Measurements from ENCODE around the gene S100A14.
A peak's percentile ranks its signal among the peaks of the same experiment; 100 is the strongest.

The S100A14 gene

DNA sequence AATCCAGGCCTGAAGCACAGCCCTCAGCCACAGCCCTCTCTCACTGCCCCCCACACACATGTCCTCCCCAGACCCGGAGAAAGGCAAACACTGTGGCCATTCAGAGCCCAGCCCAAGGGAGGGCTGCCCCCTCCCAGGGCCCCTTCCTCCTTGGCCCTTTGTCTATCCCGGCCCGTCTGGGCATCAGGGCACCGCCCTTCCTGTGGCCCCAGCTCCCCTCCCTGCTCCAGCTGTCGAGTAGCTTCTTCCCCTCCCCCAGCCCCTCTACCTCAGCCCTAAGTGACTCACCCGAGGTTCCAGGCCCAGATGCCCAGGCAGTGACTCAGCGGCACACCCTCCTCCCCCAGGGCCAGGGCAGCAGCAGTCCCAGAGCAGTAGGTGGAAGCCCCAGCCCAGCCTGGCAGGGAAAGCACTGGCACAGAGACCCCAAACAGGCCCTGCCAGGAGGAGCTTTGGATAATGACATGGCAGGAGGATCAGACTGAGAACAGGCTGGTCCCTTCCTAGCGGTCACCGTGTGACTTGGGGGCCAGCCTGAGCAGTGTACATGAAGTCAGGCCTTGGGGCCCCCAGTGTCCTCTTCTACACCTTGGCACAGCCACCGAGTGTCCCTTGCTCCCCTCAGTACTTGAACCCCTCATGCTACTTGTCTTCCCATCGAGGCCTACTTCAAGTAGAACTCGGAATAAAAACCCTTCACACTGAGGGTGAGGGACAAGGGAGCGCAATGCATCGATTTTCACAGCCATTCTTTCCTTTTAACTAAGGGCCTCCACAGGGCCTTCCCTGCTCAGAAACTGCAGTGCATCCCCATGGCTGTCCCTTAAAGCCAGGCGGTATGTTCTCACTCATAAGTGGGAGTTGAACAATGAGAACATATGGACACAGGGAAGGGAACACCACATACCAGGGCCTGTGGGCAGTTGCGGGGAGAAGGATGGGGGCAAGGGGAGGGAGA, 49.4 kb downstream of the S100A14 start:
- Histone ChIP-seq H3K4me3 (ENCODE audit: severe bottlenecking) (no peak overlapping the region), H3K27me3 (ENCODE audit: insufficient read depth, poor library complexity, severe bottlenecking) (no peaks in the 10 kb centered on the region), H3K9me3 (ENCODE audit: severe bottlenecking) (no peaks in the 10 kb centered on the region), H3K27ac (ENCODE audit: poor library complexity, severe bottlenecking) (peak overlapping the region; percentile 100), H3K4me1 (ENCODE audit: insufficient read depth, poor library complexity, severe bottlenecking) (peaks cover 27% of the 10 kb centered on the region), H3K36me3 (ENCODE audit: low read depth) (peaks cover 36% of the 10 kb centered on the region)
- TF ChIP-seq, protein P1, sequence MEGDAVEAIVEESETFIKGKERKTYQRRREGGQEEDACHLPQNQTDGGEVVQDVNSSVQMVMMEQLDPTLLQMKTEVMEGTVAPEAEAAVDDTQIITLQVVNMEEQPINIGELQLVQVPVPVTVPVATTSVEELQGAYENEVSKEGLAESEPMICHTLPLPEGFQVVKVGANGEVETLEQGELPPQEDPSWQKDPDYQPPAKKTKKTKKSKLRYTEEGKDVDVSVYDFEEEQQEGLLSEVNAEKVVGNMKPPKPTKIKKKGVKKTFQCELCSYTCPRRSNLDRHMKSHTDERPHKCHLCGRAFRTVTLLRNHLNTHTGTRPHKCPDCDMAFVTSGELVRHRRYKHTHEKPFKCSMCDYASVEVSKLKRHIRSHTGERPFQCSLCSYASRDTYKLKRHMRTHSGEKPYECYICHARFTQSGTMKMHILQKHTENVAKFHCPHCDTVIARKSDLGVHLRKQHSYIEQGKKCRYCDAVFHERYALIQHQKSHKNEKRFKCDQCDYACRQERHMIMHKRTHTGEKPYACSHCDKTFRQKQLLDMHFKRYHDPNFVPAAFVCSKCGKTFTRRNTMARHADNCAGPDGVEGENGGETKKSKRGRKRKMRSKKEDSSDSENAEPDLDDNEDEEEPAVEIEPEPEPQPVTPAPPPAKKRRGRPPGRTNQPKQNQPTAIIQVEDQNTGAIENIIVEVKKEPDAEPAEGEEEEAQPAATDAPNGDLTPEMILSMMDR (IDR thresholded peaks at IDR 0.05; ENCODE audit: poor library complexity, severe bottlenecking): no peak
- ATAC-seq (ENCODE audit: low read depth) (peak; percentile 60), DNase-seq (ENCODE audit: low spot score) (peak; percentile 99)

DNA sequence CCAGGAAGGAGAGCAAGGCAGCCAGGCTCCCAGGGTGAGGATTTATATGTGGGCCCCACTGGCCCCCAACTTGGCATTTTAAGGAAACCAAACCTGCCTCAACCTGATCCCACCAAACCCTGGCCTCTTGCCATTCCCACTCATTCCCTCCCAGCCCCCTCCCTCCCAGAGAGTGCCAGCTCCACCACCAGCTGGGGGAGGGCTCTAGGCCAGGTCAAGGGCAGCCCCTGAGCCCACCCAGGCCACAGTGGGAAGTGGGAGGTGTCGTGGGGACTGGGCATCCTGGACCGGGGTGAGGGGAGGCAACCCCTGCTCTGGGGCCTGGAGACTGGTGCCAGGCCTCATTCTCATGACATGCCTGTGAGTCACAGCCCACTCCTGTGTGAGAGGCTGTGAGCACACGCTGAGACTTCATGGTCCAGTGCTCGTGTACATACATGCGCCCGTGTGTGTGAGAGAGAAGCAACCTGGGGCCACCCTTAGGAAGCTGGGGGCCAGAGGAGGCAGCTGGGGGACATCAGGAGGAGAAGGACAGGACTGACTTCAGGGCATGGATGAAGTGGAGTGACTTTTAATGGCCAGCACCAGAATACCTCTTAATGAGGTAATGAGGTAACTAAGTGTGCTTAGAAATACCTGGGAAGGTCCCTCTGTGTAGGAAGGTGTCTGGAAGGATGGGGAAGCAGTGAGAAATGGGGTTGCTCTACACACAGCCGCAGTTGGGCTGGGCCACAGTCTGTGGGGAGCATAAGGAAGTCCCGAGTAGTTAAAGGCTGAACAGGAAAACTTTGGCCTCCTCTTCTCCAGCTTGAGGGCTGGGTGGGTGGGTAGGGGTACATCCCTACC, 50.4 kb downstream of the S100A14 start, which contains the start of gene S100A2:
Gene S100A2 (minus strand): TSS at position 316 of the 846 bp plus-strand sequence. CDS start 1,967 bp downstream, outside the sequence.
- TF ChIP-seq, protein P1 (IDR thresholded peaks at IDR 0.05; ENCODE audit: poor library complexity, severe bottlenecking): no peak
- peaks cover 27% of the 10 kb centered on the region for H3K4me1 ChIP-seq (ENCODE audit: insufficient read depth, poor library complexity, severe bottlenecking)
- no peaks in the 10 kb centered on the region for H3K9me3 ChIP-seq (ENCODE audit: severe bottlenecking)
- DNase-seq (ENCODE audit: low spot score) (peak; percentile 93), ATAC-seq (ENCODE audit: low read depth) (peak; percentile 54)
- H3K36me3 ChIP-seq (ENCODE audit: low read depth): peaks cover 45% of the 10 kb centered on the region
- H3K27me3 ChIP-seq (ENCODE audit: insufficient read depth, poor library complexity, severe bottlenecking): no peaks in the 10 kb centered on the region
- H3K27ac ChIP-seq (ENCODE audit: poor library complexity, severe bottlenecking): peak within 1 kb of the TSS; percentile 100
- peak within 1 kb of the TSS; percentile 54 for H3K4me3 ChIP-seq (ENCODE audit: severe bottlenecking)

Data from RWPE2 (cell line).